GM12872 (cell line): Measurements from ENCODE around the gene STUM.

Experiments
- TF ChIP-seq, protein P1 (sequence below): IDR thresholded peaks from 3 replicates; pipeline ENCODE4 v1.5.1; 2011; ENCODE audit warnings: low read depth, mild to moderate bottlenecking, low read length, moderate library complexity; ENCODE audit not compliant: insufficient read depth

The STUM gene

DNA sequence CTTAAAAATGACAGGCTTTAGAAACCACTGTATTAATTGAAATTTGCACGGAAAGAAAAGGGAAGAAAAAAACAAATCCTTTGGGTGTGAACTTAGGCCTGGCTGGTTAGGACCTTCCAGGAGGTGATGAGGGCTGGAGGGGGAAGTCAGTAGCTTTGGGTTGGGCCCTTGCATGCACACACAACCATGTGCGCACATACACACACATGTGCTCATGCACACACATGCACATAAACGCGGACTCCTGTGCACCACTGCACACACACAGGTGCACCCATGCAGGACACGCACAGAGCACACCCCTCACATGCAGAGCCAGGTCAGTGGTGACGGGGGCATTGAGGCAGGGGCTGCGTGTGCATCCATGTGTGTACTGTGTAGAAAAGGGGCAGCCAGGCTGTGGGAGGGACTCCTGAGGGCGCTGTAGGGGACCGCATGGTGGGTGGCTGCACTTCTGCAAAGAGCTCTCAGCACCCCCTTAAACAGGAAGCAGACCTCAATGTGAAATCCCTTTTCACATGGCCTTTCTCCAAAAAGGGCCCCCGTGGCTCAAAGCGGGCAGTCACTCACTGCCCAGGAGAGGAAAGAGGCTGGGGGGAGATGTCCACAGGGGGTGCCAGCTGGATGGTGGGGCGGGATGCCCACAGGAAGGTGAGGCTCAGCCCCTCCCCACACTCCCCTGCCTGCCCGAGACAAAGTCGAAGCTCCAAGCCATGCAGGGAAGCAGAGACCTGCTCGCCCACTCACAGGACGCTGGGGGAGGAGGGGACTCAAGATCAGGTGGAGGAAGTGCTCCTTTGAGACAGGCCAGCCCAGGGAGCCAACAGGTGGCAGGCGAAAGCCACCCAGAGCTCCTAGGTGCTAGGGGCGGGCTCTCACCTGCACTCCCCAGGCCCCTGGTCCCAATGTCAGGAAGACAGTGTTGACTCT, 95.3 kb downstream of the STUM start:
- TF ChIP-seq, protein P1, sequence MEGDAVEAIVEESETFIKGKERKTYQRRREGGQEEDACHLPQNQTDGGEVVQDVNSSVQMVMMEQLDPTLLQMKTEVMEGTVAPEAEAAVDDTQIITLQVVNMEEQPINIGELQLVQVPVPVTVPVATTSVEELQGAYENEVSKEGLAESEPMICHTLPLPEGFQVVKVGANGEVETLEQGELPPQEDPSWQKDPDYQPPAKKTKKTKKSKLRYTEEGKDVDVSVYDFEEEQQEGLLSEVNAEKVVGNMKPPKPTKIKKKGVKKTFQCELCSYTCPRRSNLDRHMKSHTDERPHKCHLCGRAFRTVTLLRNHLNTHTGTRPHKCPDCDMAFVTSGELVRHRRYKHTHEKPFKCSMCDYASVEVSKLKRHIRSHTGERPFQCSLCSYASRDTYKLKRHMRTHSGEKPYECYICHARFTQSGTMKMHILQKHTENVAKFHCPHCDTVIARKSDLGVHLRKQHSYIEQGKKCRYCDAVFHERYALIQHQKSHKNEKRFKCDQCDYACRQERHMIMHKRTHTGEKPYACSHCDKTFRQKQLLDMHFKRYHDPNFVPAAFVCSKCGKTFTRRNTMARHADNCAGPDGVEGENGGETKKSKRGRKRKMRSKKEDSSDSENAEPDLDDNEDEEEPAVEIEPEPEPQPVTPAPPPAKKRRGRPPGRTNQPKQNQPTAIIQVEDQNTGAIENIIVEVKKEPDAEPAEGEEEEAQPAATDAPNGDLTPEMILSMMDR, result peak; percentile 37; the same call in 1 of the 3 replicates

DNA sequence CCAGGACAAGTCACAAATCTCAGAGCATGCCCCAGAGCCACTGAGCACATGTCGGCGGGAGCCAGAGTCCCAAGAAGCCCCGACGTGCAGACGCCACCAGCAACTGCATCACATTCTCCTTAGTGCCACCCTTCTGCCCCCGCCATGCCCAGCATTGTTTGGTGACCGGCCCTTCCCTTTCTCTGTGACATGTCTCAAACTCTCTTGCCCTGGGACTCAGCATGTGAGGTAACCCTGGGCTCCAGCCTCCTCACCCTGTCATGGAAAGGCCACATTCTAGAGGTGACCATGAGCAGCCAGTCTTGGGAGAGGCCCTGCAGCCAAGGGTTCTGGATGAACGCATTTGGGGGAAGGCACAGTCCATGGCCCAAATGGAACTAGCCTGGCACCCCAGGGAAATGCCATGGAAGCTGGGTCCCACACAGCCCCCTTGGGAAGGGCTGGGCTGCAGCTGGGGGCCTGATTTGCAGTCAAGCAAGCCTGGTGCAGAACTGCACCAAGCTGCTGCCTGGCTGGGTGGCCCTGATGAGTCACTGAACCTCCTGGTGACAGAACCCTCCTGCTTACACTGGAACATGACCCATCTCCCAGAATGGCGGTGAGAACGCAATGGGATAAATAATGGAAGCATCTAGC, 96.1 kb downstream of the STUM start:
- TF ChIP-seq, protein P1, result no peak

DNA sequence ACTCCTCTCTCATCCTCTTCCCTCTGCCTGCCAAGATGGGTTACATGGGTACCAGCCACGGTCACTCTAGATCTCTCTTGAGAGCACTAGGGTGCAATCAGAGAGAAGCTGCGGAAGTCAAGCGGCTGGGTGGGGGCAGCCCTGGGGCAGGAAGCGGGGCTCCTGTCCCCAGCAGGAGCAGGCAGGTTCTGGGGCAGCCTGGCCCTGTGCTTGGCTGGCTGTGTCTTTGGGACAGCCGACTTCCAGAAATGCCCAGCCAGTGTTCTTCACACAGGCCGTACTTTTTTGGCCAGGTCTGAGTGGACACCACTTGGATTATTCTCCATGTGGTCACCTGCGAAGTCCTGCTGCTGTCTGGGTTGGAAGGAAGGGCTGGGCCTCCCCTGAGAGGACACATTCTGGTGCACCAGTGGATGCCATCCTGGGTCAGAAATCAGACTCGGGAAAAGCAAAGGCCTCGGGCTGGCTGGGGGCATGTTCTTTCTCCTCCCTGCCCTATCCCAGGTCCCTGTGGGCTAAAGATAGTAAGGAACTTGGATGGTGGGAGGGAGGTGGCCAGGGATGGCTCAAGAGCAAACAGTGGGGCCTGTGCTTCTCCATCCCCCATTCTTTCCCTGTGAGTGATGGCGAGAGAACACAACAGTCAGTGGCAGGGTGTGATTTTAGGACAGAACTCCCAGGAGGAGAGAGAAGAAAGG, 96.9 kb downstream of the STUM start:
- TF ChIP-seq, protein P1, result no peak

DNA sequence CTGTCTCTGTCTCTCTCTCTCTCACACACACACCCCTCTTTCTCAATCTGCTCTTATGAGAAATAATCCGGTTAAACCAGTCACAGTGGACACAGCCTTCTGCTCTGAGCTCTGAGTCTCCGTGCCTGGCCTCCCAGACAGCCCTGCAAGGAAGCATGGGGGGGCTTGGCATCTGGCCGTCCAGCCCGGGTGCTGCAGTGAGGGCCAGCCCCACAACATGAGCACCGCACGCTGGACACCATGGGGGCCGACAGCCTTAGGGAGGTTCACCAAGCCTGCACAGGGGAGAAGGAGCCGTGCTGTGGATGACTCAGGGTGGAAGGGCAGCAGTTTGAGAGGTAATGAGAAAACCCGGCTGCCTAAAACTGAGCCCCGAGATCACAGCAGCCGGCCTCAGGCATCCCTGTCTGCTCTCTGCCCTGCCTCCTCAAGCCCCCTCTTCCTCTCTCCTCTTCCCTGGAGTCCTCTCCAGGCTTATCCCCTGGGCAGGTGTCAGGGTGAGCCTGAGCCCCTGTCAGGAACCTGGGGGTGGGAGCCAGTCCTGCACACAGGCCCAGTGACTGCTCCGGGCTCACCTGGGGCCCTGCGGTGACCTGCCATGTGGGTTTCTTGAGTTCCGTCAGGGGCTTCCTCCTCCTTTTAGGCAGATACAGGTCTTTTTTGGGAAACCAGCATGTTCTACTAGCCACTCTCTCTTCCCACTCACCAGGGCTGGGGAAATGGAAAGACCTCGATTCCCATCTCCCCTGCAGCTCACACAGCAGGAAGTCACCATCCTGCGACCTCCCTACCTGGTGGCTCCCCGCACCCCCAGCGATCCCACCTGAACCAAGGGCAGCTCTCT, 97.7 kb downstream of the STUM start:
- TF ChIP-seq, protein P1, result no peak

DNA sequence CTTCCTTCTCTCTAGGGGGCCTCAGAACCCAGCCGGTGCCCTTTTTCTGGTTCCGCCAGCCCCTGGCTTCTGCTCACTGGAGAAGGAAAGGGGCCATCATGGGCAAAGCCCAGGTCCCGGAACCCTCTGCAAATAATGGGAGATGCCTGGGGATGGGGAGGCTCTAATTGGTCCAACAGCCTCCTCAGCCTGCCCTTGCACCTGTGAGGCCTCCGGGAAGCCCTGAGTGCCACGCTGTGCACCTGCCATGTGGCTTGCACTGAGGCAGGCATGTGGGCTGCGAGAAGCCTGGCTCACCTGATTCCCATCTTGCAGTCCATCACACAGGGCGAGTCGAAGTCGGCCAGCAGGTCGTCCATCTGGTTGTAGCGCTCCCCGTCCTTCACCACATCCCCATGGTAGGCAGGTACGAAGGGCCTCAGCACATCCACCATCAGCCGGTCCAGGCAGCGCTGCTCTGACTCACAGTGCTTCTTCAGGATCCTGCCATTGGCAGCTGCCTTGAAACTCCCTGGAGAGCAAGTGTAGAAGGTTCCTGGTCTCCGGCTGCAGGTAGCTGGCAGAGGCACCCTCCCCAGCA, 98.4 kb downstream of the STUM start:
- TF ChIP-seq, protein P1, result no peak

DNA sequence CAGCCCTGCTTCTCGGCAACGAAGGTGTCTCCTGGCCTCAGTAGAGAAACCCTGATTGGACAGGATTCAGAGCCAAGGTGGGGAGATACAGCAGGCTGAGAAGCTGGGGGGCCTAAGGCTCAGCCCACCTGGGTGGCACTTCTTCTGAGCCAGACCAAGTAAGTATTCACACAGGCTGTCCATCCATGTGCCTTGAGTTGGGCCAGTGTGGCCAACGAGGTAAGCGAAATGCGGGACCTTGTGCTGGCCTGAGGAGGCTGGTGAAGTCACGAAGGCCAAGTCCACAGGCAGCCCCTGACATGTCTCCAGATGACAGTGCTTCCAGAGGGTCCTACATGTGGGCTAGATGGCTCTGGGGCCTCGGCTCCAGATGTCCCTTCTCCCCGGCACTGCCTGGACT, 99.2 kb downstream of the STUM start:
- TF ChIP-seq, protein P1, result no peak
